Activated naive CD8-positive, alpha-beta T cell treated with anti-CD3 and anti-CD28 coated beads for 36 hours (primary cell): ENCODE data around the gene SAG. TPM values are rescaled to one million over a fixed set of nuclear protein-coding genes. Genes with fewer than 3 reads are reported as not detected.
A peak's percentile ranks its signal among the peaks of the same experiment; 100 is the strongest.
"Not testable (repeated sequence)": the region's sequence is repeated elsewhere in the genome, so short reads cannot be mapped to it uniquely, and the experiment has no call there.

Source experiments
- DNase-seq: peaks from one replicate; pipeline ENCODE4 v3.0.0; 2021
- H3K27ac Mint-ChIP-seq: one replicate; pipeline ENCODE4 v1.8.0; 2022; ENCODE audit warnings: mild to moderate bottlenecking, moderate library complexity, mixed read lengths
- H3K27me3 Mint-ChIP-seq: one replicate; pipeline ENCODE4 v1.8.0; 2022; ENCODE audit warnings: mild to moderate bottlenecking, mixed read lengths
- H3K36me3 Mint-ChIP-seq: one replicate; pipeline ENCODE4 v1.8.0; 2021; ENCODE audit warnings: mild to moderate bottlenecking, mixed read lengths
- H3K4me1 Mint-ChIP-seq: one replicate; pipeline ENCODE4 v1.8.0; 2021; ENCODE audit warnings: mixed read lengths
- H3K4me3 Mint-ChIP-seq: one replicate; pipeline ENCODE4 v1.8.0; 2022; ENCODE audit warnings: mild to moderate bottlenecking, moderate library complexity, mixed read lengths
- H3K9me3 Mint-ChIP-seq: one replicate; pipeline ENCODE4 v1.8.0; 2022; ENCODE audit warnings: mixed read lengths
- total RNA-seq, 2 experiments: library from RNA; stranded (reverse); gene quantifications; one replicate each; pipeline ENCODE4 v1.2.3, GENCODE V29; 2021

Gene SAG
- total RNA-seq, 2 experiments from 2014 or later = 0.31 TPM; not detected in 1

DNA sequence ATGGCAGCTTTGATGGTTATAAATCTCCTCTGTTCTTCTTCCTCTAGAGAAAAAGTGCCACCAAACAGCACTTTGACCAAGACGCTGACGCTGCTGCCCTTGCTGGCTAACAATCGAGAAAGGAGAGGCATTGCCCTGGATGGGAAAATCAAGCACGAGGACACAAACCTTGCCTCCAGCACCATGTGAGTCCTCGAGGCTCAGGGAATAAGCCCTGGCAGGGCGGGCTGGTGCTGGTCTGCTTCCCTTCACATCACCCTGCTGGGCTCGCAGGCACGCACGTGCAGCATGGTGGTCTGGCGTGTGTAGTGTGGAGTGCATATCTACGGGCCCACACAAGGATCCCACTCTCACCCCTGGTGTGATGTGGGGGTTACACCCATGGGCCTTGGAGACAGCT is 27.3 kb downstream of the SAG start:
- Mint-ChIP-seq H3K27me3 (no peaks in the 10 kb centered on the region), H3K27ac (no peak overlapping the region), H3K9me3 (peaks cover 9% of the 10 kb centered on the region), H3K4me1 (peaks cover 35% of the 10 kb centered on the region), H3K36me3 (peaks cover 5% of the 10 kb centered on the region), H3K4me3 (no peak overlapping the region)
- DNase-seq = no peak

DNA sequence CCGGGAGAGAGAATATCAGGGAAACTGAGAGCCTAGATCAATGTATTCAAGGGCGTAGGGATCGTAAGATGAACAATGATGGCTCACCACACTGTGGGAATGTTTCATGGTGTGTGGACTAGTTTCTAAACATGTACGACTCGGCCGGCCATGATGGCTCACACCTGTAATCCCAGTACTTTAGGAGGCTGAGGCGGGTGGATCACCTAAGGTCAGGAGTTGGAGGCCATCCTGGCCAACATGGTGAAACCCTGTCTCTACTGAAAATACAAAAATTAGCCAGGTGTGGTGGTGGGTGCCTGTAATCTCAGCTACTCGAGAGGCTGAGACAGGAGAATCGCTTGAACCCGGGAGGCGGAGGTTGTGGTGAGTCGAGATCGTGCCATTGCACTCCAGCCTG is 28.5 kb downstream of the SAG start:
- not testable (repeated sequence) for H3K36me3 Mint-ChIP-seq
- H3K4me1 Mint-ChIP-seq = peaks cover 32% of the 10 kb centered on the region

DNA sequence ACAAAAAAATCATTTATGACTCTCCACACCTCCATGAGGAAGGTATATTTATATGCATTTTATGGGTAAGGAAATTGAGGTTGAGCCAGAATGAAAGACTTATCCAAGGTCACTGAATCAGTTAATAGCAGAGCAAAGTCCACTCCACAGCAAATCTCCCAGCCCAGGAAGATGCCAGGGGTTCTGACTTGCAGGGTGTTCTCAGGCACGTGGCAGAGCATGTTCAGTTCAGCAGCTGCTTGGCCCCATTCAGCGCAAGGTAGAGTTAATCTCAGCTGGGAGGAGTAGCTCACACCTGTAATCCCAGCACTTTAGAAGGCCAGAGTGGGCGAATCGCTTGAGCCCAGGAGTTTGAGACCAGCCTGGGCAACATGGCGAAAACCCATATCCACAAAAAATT is 28.9 kb downstream of the SAG start:
- H3K27me3 Mint-ChIP-seq = no peaks in the 10 kb centered on the region
- H3K9me3 Mint-ChIP-seq = peaks cover 3% of the 10 kb centered on the region
- no peaks in the 10 kb centered on the region for H3K36me3 Mint-ChIP-seq
- no peak overlapping the region for H3K27ac Mint-ChIP-seq
- no peak overlapping the region for H3K4me3 Mint-ChIP-seq
- no peak for DNase-seq
- peaks cover 28% of the 10 kb centered on the region for H3K4me1 Mint-ChIP-seq

More for the DNA sequence above, 28.5 kb downstream of the SAG start:
- not testable (repeated sequence) for H3K9me3 Mint-ChIP-seq, H3K27me3 Mint-ChIP-seq, H3K4me3 Mint-ChIP-seq, DNase-seq, H3K27ac Mint-ChIP-seq

DNA sequence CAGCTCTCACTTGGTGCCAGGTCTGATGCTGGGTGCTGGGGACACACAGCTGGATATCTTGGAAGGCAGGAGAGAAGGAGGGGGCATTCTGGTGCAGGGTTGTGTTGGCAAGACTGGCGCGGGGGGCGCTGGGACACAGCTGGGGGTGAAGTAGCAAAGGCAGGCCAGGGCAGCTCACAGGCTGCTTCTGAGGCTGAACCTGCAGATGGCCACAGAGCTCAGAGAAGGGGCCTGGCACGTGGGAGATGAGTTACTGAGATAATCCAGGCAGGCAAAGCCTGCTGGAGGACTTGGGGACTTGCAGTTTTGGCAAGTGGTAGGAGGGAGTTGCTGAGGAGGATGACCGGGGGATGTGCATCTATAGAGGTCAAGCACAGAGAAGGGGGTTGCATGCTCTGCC is 30.4 kb downstream of the SAG start:
- Mint-ChIP-seq H3K4me1 (peaks cover 20% of the 10 kb centered on the region), H3K27ac (no peak overlapping the region), H3K36me3 (no peaks in the 10 kb centered on the region), H3K27me3 (no peaks in the 10 kb centered on the region), H3K4me3 (no peak overlapping the region), H3K9me3 (no peaks in the 10 kb centered on the region)
- DNase-seq = no peak

DNA sequence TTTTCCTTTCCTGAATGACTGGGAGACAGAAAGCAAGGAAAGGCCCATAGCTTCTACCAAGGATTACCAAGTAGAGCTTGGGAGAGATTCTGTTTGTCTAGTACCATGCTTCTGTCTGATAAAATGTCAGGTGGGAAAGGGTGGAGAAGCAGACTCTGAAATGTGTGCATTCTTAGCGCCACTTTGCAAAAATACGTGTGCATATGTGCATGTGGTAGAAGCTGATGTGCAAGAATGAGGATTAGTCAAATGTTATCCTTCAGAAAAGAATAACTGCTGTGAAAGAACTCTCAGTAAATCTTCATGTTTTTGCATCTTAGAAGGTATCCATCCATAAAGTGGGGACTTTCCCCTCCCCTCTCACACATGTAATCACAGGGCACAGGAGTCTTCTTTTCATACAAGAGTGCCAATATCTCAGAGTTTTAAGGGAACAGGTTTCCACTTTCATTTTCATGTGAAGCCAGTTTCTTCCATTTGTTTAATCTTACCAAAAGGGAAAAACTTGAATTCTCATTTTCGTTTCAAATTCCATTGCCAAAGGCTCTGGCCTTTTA is 31.3 kb downstream of the SAG start:
- Mint-ChIP-seq H3K27ac (no peak overlapping the region), H3K36me3 (no peaks in the 10 kb centered on the region), H3K4me1 (peaks cover 20% of the 10 kb centered on the region), H3K4me3 (no peak overlapping the region), H3K9me3 (no peaks in the 10 kb centered on the region), H3K27me3 (no peaks in the 10 kb centered on the region)
- DNase-seq = no peak

DNA sequence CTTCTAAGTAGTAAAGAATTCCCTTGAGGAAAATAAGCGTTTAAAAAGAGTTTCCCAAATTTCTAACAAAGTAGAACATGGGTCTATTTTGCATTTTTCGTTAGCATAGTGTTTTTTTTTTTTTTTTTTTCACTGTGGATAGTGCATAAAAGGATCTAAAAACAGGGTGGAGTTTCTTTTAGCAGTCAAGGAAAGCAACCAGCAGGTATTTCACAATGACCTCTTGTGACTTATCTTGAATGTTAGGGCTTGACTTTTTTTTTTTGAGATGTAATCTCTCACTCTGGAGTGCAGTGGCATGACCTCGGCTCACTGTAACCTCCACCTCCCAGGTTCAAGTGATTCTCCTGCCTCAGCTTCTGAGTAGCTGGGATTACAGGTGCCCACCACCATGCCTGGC is 31.8 kb downstream of the SAG start:
- Mint-ChIP-seq H3K9me3 (no peaks in the 10 kb centered on the region), H3K27me3 (no peaks in the 10 kb centered on the region), H3K27ac (no peak overlapping the region), H3K4me1 (peaks cover 20% of the 10 kb centered on the region), H3K36me3 (no peaks in the 10 kb centered on the region), H3K4me3 (no peak overlapping the region)
- DNase-seq = no peak

DNA sequence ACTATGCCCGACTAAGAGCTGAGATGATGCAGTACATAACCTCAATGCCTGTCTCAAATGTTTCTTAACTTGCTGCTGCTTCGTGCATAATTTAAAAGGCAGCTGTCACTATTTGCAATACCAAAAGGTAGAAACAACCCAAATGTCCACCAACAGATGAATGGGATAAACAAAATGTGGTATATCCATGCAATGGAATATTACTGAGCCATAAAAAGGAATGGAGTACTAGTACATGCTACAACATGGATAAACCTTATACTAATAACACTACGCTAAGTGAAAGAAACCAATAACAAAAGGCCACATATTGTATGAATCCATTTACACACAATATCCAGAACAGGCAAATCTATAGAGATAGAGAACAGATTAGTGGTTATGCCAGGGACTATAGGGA is 33.7 kb downstream of the SAG start:
- H3K4me1 Mint-ChIP-seq = peaks cover 12% of the 10 kb centered on the region
- no peaks in the 10 kb centered on the region for H3K27me3 Mint-ChIP-seq
- H3K9me3 Mint-ChIP-seq = no peaks in the 10 kb centered on the region
- no peaks in the 10 kb centered on the region for H3K36me3 Mint-ChIP-seq
- no peak overlapping the region for H3K27ac Mint-ChIP-seq
- H3K4me3 Mint-ChIP-seq = no peak overlapping the region
- DNase-seq = no peak

DNA sequence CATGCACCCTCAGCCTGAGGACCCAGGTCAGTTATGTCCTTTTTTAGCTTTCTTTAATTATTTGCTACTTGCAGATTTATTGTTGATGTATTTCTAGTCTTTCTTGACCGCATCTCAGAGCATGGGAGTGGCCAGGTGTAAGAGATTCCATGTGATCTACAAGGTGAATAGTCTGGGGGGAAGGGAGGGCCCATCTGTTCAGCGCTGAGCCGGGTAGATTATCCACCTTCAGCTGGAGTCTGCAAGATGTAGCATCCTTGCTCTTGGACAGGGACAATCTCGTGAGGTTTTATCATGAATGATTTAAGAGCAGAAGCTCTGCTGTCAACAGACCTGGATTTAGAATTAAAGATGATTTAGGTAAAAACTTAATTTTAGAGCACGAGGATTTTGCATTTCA is 34.7 kb downstream of the SAG start:
- DNase-seq = no peak

DNA sequence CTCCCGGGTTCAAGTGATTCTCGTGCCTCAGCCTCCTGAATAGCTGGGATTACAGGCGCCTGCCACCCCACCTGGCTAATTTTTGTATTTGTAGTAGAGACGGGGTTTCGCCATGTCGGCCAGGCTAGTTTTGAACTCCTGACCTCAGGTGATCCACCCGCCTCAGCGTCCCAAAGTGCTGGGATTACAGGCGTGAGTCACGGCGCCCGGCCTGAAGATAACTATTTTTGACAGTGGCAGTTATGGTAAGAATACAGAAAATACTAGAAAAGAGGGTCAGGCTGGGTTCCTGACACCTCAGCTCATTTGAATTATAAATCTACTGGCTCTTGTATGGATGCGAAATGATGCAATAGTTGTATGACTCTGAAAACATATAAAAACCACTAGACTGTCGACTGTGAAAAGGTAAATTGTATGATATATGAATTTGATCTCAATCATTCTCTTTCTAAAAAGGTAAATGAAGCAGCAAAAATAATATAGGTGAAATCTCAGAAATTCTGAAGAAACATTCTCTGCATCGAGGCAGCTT is 35.6 kb downstream of the SAG start:
- H3K4me1 Mint-ChIP-seq = peaks cover 12% of the 10 kb centered on the region
- no peaks in the 10 kb centered on the region for H3K9me3 Mint-ChIP-seq
- no peak for DNase-seq
- no peaks in the 10 kb centered on the region for H3K27me3 Mint-ChIP-seq
- no peaks in the 10 kb centered on the region for H3K36me3 Mint-ChIP-seq
- H3K4me3 Mint-ChIP-seq = no peak overlapping the region
- H3K27ac Mint-ChIP-seq = no peak overlapping the region

More for the DNA sequence above, 34.7 kb downstream of the SAG start:
- Mint-ChIP-seq H3K27ac (no peak overlapping the region), H3K27me3 (no peaks in the 10 kb centered on the region), H3K4me3 (no peak overlapping the region), H3K9me3 (no peaks in the 10 kb centered on the region), H3K36me3 (no peaks in the 10 kb centered on the region), H3K4me1 (peaks cover 12% of the 10 kb centered on the region)

DNA sequence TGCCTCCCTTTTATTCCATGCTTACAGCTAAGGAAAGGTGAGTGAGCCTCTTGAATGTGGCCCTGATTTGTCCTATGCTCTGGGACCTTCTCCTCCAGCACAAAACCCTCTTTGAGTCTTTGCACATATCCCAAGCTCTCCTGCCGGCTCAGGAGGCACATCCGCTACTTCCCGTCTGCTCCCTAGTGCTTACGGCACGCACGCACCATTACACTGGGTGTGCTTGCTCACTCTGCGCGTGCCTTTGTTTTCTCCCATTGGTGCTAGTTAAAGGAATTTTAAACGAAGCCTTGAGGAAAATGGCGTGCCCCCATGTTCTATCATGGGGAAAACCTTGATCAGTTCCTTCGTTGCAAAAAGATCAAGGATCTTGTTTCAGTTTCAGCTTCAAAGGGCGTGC is 38.8 kb downstream of the SAG start:
- H3K27ac Mint-ChIP-seq = no peak overlapping the region
- H3K9me3 Mint-ChIP-seq = no peaks in the 10 kb centered on the region
- DNase-seq = no peak

DNA sequence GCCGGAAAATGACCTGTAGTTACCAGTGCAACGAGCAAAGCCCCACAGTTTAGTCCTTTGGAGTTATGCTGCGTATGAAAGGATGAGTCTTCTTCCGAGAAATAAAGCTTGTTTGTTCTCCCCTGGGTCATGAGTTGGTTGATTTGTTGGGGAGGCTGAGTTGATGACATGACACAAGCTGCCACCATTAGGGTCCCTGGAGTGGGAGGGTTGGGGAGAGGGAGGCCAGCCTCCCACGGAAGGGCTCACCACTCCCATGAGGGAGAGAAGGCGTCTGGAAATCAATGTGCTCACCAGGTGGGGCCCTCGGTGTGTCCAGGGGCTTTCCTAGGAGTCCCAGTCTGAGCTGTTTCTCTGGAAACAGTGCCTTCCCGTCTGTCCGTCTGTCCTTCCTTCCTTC is 39.3 kb downstream of the SAG start:
- no peak overlapping the region for H3K27ac Mint-ChIP-seq
- no peaks in the 10 kb centered on the region for H3K27me3 Mint-ChIP-seq
- H3K9me3 Mint-ChIP-seq = no peaks in the 10 kb centered on the region
- no peak for DNase-seq
- no peak overlapping the region for H3K4me3 Mint-ChIP-seq
- no peaks in the 10 kb centered on the region for H3K36me3 Mint-ChIP-seq
- H3K4me1 Mint-ChIP-seq = peaks cover 20% of the 10 kb centered on the region

More for the DNA sequence above, 38.8 kb downstream of the SAG start:
- Mint-ChIP-seq H3K36me3 (no peaks in the 10 kb centered on the region), H3K27me3 (no peaks in the 10 kb centered on the region), H3K4me3 (no peak overlapping the region), H3K4me1 (peaks cover 18% of the 10 kb centered on the region)

DNA sequence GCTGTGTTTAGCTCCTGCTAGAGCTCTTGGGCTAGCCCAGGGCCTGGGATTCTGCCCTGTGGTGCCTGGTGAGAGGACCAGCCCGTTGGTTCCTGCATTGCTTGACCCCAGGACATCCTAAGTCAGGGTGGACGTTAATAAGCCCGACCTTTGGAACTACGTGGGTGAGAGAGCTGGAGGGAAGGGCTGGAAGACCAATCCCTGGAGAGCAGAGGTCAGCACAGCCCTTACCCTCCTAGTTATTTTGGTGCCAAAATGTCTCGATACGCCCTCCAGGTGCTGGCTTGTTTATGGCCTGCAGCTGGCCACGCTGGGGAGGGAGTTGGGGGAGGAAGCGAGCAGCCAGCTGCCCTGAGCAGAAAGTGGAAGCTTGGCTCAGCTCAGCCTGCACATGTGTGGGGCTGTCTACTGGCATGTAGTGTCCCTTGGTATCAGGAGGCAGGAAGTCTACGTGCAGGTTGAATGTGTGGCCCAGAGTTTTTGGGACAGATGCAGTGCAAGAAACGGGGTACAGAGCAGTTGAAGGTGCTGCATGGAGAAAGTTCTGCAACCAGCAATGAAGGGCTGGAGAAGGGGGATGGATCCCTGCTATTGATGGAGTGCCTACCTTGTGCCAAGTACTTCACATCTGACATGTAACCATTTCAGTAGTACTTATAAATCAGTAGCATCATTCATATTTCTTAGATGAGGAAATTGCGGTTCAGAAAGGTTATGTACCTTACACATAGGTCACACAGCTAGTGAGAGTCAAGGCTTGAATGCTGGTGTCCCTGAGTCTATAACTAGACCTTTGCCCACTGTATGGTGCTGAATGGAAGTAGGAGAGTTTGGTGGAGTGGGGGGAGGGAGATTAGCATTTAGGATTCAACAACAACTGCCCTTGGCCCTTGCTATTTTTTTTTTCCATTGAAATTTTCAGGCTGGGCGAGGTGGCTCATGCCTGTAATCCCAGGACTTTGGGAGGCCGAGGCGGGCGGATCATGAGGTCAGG is 41.7 kb downstream of the SAG start:
- Mint-ChIP-seq H3K4me1 (peaks cover 27% of the 10 kb centered on the region), H3K36me3 (peaks cover 1% of the 10 kb centered on the region), H3K9me3 (no peaks in the 10 kb centered on the region), H3K27me3 (no peaks in the 10 kb centered on the region), H3K4me3 (no peak overlapping the region), H3K27ac (no peak overlapping the region)
- DNase-seq = no peak

DNA sequence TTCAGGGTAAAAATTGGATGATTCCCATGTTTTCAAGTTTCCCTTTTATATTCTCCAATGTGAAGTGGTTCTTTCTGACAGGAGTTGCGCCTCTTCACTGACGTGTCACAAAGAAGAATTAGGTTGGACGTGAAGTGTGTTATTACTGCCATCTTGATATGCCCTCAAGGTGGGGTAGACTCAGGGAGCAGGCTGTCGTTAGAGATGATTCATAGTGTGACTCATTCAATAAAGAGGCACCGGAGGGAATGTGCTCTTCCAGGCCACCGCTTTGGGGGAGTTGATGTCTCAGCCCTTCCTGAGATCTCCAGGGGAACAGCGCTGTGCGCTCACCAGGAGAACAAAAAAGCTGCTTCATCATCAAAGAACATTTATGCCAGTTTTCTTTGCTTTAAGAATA is 43.1 kb downstream of the SAG start:
- H3K9me3 Mint-ChIP-seq = no peaks in the 10 kb centered on the region
- no peaks in the 10 kb centered on the region for H3K27me3 Mint-ChIP-seq
- no peak overlapping the region for H3K4me3 Mint-ChIP-seq
- peaks cover 33% of the 10 kb centered on the region for H3K4me1 Mint-ChIP-seq
- peaks cover 8% of the 10 kb centered on the region for H3K36me3 Mint-ChIP-seq
- H3K27ac Mint-ChIP-seq = peak overlapping the region; percentile 78
- peak; percentile 44 for DNase-seq

DNA sequence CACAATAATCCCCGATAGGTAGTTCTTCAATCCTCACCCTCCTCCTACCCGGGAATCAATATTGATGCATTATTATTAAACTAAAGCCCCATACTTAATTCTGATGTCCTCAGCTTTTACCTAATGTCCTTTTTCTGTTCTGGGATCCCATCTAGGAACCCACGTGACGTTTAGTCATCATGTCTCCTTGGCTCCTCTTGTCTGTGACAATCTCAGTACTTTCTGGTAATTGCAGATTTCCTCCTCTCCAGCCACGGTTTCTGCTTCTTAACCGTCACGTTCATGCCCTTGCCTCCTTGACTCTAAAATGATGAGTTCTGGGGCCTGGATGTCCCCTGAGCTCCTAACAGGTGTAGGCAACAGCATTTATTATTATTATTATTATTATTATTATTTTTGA is 43.8 kb downstream of the SAG start:
- Mint-ChIP-seq H3K9me3 (no peaks in the 10 kb centered on the region), H3K27ac (no peak overlapping the region), H3K4me1 (peaks cover 40% of the 10 kb centered on the region), H3K4me3 (no peak overlapping the region), H3K27me3 (no peaks in the 10 kb centered on the region), H3K36me3 (peaks cover 15% of the 10 kb centered on the region)
- no peak for DNase-seq

DNA sequence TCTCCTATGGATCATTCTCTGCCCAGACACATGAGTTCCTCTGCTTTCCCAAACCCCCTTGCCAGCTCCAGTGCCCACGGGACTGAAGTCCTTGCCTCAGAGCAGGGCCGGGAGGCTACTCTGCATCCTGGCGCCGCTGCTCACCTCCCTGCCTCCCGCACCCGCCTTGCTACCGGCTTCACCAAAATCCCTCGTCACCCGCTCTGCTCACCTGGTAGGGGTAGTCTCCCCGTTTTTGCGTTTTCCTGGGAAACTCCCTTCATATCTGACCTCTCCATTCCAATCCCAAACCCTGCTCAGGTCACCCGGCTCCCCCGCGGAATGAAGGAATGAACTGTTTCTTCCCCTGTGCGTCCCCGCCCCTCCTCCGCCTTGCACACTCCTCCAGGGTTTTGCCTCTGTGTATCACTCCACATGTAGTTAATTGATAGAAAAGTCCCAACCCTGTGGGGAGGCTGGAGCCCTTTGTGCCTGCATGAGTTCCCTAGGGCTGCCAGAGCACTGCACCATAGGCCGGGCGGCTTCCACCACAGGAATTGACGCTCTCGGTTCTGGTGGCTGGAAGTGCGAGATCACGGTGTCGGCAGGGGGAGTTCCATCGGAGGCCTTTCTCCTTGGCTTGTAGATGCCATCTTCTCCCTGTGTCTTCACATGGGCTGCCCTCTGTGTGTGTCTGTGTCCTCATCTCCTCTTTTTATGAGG is 44.7 kb downstream of the SAG start:
- peaks cover 49% of the 10 kb centered on the region for H3K4me1 Mint-ChIP-seq
- H3K4me3 Mint-ChIP-seq = no peak overlapping the region
- H3K27me3 Mint-ChIP-seq = no peaks in the 10 kb centered on the region
- H3K36me3 Mint-ChIP-seq = peaks cover 22% of the 10 kb centered on the region
- H3K9me3 Mint-ChIP-seq = no peaks in the 10 kb centered on the region
- no peak for DNase-seq
- no peak overlapping the region for H3K27ac Mint-ChIP-seq
